Hippocampal formation (tissue), 2 donors: ENCODE results near the gene TPST1.
"Not testable (repeated sequence)": the region's sequence is repeated elsewhere in the genome, so short reads cannot be mapped to it uniquely, and the experiment has no call there.

Experiments used
- DNase-seq, 2 donors: peaks; one replicate each; lab custom pipeline; 2025; lab: John Stamatoyannopoulos, UW

The TPST1 gene

DNA sequence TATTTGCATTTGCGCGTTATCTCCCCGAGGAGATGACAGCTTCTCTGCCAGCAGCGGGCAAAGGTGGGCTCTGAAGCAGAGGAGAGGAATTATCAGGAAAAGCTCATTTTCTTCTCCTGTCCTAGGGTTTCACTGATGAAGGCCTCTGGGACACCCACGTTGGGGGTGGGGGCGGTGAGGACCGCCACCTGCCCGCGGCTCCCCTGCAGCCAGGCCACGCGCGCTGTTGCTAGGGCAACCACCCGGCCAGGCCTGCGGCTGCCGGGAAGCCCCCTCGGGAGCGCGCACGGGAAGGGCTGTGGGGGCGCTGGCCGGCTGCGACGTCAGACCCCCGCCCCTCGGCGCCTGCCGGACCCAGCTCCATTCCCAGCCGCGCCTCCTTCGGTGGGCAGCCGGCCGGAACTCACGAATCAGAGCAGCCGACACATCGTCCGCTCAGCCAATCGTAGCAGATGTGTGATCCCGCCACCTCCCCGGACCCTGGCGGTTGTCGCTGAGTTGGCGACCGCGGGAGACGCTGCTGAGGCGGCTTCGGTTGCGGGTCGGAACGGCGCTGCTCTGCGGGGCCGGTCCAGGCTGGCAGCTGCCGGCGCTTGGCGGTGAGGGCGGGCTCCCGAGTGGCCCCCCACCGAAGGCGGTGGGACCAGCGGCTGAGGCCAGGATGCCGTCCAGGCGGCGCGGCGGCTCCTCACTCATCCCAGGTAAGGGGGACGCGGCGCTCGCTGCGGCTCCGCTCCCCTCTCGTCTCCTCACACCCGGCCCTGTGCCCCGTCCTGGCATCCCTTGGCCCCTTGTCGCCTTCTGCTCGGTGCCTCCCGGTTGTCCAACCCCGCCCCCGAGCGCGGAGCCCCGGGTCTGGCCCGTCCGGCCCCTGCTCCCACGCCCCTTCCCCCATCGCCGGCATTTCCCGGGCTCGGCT is at the start of gene TPST1:
Gene TPST1, plus strand, starts transcription at position 513 of the 919 bp plus-strand sequence. CDS start 35,092 bp downstream, outside the sequence.
- DNase-seq: peak; percentile 91 to 93

DNA sequence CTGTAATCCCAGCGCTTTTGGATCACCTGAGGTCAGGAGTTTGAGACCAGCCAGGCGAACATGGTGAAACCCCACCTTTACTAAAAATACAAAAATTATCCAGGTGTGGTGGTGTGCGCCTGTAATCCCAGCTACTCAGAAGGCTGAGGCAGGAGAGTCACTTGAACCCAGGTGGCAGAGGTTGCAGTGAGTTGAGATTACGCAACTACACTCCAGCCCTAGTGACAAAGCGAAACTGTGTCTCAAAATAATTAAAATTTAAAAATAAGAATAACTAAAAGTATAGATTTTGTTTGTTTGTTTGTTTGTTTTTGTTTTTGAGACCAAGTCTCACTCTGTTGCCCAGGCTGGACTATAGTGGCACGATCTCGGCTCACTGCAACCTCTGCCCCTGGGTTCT is 49.1 kb upstream of the TPST1 start:
- not testable (repeated sequence) for DNase-seq

DNA sequence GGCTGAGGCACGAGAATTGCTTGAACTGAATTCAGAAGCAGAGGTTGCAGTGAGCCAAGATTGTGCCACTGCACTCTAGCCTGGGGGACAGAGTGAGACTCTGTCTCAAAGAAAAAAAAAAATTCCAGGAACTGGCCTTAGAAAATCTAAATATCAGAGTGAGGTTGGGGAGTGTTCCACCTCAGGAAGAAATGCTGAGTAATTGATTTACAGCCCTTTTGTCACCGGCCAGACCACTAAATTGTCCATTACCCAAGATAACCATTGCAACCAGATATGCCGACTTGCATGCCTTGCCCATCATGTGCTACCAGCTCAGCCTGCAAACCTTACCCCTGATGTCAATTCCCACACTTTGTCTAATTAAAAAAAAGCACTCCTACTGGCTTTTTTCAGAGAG is 48.1 kb upstream of the TPST1 start:
- DNase-seq: no peak

DNA sequence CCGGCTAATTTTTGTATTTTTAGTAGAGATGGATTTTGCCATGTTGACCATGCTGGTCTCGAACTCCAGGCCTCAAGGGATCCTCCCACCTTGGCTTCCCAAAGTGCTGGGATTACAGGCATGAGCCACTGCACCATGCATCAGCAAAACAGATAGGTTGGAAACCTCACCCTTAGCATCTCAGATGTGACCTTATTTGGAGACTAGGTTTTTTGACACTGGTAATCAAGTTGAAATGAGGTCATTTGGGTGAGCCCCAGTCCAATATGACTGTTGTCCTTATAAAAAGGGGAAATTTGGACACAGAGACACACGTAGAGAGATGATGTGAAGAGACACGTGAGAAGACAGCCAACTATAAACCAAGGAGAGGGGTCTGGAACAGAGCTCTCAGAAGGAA is 42.5 kb upstream of the TPST1 start:
- no peak for DNase-seq

DNA sequence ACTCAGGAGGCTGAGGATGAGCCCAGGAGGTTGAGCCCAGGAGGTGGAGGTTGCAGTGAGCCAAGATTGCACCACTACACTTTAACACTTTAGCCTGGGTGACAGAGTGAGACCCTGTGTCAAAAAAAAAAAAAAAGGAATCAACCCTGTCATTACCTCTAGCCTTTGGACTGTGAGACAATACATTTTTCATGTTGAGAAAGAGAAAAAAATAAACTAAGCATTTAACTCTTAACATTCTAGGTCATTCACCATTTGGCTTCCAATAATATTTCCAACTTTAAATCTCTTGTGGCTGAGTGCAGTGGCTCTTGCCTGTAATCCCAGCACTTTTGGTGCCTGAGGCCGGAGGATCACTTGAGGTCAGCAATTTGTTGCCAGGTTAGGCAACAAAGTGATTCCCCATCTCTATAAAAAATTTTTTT is 41.9 kb upstream of the TPST1 start:
- DNase-seq: no peak

DNA sequence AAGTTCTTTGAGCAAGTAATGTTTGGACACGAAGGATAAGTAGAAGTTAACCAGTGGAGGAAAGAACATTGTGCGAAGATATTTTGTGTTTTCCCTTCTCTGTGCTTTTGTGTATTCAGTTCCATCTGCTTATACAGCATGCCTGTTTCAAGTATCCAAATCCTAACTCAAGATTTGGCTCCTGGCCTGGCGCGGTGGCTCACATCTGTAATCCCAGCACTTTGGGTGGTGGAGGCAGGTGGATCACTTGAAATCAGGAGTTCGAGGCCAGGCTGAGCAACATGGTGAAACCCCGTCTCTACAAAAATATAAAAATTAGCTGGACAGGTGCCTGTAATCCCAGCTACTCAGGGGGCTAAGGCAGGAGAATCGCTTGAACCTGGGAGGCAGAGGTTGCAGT is 40.8 kb upstream of the TPST1 start:
- DNase-seq: no peak

DNA sequence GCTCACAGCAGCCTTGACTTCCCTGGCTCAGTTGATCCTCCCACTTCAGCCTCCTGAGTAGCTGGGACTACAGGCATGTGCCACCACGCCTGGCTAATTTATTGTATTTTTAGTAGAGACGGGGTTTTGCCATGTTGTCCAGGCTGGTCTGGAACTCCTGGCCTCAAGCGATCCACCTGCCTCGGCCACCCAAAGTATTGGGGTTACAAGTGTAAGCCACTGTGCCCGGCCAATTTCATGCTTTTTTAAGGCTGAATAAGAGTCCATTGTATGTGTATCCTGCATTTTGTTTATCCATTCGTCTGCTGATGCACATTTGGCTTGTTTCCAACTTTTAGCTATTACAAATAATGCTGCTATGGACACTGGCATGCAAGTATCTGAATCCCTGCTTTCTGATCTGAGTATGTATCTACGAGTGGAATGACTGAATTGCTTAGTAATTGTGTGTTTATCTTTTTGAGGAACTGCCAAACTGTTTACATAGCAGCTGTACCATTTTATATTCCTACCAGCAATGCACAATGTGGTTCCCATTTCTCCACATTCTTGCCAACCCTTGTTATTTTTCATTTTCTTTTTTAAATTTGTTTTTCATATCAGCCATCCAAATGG is 37.3 kb upstream of the TPST1 start:
- DNase-seq: no peak

DNA sequence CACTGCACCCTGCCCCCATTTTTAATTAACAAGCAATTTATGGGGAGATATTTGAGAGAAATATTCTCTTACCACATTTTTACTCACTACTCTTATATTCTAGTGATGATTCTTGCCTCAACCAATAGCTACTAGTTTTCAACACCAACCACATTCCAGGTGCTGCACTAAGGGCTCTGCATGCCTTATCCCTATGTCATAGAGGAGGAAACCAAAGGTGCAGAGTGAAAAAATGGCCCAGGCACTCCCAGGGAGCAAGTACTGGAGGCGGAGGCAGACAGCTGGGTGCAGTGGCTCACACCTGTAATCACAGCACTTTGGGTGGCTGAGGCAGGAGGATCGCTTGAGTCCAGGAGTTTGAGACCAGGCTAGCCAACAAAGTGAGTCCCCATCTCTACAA is 35.5 kb upstream of the TPST1 start:
- no peak for DNase-seq

DNA sequence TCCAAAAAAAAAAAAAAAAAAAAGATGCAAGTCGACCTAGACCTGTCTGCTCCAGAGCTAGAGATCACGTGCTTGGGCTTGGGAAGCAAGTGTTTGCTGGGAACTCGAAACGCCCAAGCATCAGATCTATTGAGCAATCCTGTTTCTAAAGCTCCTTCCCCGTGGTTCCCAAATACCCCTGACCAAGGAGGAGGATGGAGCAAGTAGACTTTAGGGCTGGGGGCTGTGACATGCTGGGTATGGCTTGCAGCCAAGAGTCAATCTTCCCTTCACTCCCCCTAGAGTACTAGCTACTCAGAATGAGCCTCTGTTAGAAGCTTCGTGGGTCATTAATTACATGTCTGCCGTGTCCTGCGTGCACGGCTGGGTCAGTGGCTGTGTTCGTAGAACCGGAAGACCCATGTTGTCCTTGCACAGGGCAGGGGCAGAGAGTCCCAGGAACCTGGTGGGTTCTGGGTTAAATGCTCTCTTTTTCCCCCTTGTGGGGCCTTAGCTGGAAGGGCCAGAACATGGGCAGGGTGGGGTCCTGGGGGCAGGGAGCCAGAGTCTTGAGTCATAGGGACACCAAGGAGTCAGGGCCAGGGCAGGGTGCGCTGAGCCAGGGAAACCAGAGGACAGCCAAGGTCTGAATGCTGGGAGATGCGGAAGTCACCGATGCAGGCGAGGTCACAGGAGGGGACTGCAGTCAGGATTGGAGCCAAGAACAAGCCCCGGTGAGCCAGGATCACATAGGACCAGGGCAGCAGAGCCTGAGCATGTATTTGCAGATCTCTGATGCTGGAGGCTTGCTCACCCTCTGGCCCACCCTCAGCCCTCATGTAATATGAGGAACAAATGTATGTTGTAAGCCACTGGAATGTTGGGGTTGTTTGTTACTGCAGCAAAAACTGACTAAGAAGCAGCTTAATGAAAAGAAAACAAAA is 34.6 kb upstream of the TPST1 start:
- DNase-seq: no peak

DNA sequence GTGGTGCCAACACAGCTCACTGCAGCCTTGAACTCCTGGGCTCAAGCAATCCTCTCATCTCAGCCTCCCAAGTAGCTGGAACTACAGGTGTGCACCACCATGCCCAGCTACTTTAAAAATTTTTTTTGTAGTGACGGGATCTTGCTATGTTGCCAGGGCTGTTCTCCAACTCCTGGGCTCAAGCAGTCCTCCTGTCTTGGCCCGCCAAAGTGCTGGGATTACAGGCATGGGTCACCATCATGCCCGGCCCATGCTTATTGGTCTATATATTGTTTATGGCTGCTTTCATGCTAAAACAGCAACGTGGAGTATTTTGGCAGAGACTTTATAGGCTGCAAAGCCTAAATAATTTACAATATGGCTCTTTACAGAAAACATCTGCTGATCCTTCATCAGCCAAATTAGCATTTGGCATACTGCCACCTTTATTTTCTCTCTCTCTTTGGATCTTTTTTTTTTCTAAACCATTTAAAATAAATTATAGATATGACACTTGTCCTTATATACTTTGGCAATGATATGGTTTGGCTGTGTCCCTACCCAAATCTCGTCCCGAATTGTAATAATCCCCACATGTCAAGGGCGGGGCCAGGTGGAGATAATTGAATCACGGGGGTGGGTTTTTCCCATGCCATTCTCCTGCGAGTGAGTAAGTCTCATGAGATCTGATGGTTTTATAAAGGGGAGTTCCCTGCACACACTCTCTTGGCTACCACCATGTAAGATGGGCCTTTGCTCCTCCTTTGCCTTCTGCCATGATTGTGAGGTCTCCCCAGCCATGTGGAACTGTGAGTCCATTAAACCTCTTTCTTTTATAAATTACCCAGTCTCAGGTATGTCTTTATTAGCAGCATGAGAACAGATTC is 32.4 kb upstream of the TPST1 start:
- not testable (repeated sequence) for DNase-seq

DNA sequence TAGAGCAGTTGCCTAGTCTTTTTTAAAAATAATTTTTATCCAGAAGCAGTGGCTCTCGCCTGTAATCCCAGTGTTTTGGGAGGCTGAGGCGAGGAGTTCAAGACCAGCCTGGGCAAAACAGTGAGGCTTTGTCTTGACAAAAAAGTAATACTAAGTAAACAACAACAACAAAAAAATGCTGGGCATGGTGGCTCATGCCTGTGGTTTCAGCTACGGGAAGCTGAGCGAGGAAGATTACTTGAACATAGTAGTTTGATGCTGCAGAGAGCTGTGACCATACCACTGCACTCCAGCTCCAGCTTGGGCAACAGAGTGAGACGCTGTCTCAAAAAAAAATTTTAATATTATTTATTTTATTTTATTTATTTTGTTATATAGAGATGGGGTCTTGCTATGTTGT is 31.3 kb upstream of the TPST1 start:
- DNase-seq: no peak

DNA sequence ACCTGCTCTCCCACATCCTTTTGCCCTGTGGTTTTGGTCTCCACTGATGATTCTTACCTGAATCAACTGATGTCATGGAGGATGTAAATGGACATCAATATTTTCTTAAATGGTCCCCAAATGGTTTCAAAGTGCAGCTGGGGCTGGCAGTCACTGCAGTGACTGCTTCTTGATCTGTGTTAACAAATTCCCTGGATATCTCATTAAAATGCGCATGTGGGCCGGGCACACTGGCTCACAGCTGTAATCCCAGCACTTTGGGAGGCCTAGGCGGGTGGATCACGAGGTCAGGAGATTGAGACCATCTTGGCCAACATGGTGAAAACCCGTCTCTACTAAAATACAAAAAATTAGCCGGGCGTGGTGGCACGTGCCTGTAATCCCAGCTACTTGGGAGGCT is 30.1 kb upstream of the TPST1 start:
- not testable (repeated sequence) for DNase-seq

DNA sequence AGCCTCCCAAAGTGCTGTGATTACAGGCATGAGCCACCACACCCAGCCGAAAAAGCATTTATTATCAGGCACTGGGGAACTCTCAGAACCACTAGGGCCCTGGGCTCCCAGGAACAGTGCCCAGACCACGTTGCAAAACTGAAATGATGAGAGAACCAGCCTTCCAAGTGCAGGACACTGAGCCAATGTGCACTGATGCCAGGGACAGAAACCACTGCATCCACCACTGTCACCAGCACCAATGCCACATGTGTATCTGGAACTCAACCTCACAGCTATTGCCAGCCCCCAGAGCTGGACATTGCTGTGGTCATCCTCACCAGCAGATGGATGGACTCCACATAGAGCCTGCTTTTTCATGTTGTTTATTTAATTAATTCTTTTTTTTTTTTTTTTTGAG is 28.2 kb upstream of the TPST1 start:
- no peak for DNase-seq

DNA sequence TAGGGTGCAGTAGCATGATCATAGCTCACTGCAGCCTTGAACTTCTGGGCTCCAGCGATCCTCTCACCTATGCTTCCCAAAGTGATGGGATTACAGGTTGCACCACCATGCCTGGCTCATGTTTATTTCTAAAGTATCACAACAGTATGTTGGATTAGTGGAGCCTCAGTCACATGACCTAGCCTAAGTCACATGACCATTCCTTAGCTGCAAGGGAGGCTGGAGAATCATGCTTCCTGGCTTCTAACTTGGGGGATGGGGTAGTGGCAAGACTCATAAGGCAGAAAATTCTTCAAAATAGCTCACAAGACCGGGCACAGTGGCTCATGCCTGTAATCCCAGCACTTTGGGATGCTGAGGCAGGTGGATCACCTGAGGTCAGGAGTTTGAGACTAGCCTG is 26.9 kb upstream of the TPST1 start:
- DNase-seq: no peak

DNA sequence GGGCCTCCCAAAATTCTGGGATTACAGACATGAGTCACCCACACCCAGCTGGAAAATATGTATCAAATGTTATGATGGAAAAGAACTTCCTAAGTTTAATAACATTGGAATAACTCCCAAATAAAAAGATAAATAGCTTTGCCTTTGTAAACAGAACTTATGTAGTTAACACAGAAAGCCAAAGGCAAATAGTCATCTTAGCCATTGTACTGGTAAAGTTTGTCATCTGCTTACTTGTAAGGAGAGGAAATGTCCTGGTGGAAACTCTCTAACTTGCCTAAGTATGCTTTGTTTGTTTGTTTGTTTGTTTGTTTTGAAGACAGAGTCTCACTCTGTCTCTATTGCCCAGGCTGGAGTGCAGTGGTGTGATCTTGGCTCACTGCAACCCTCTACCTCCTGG is 23.8 kb upstream of the TPST1 start:
- DNase-seq: no peak

DNA sequence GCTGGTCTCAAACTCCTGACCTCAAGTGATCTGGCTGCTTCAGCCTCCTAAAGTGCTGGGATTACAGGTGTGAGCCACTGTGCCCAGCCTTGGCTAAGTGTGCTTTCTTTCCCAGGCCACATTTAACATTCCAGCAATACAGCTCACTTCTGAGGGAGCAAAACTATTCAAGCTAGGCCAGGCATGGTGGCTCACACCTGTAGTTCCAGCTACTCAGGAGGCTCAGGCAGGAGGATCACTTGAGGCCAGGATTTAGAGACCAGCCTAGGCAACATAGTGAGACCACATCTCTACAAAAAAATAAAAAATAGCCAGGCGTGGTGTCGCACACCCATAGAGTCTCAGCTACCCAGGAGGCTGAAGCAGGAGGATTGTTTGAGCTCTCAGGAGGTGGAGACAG is 23.3 kb upstream of the TPST1 start:
- DNase-seq: no peak

DNA sequence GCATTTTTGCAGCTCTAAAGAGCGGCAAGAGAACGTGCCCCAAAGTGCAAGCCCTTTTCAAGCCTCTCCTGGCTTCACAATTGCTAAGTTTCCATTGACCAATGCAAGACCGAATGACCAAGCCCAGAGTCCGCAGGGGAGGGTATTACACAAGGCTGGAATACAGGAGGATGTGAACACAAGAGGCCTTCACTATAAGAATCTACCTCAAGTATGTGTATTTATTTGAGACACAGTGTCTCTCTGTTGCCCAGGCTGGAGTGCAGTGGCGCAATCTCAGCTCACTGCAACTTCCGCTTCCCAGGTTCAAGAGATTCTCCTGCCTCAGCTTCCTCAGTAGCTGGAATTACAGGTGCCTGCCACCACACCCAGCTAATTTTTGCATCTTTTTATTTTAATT is 22.2 kb upstream of the TPST1 start:
- no peak for DNase-seq

DNA sequence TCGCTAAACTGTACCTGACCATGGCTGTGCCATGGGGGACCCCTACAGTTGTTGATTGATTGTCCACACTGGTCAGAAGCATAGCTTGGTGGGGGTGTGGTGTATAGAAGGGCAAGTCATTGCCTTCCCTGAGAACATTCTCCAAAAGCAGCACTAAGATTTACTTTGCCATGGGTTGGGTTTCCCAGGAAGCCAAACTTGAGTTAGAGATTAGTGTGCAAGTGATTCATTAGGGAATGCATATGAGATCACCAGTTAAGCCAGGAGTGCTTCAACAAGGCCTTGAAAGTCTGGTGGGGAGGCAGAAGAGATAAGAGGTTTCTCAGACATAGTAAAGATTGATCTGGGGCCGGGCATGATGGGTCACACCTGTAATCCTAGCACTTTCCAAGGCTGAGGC is 21.4 kb upstream of the TPST1 start:
- no peak for DNase-seq

DNA sequence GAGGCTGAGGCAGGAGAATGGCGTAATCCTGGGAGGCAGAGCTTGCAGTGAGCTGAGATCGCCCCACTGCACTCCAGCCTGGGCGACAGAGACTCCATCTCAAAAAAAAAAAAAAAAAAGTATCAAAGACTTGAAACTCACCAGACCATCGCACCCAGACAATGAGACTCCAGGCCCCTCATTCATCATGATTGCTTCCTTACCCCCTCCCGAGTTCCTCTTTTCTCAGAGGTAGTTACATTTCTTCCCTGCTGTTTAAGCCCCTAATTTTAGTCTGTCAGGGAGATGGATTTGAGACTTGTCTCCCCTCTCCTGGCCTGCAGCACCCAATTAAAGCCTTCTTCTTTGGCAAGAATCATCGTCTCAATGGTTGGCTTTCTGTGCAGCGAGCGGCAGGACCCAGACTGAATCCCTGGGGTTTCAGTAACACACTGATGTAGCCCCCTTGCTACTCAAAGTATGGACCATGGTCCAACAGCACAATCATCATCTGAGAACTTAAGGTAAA is 19.4 kb upstream of the TPST1 start:
- no peak for DNase-seq

DNA sequence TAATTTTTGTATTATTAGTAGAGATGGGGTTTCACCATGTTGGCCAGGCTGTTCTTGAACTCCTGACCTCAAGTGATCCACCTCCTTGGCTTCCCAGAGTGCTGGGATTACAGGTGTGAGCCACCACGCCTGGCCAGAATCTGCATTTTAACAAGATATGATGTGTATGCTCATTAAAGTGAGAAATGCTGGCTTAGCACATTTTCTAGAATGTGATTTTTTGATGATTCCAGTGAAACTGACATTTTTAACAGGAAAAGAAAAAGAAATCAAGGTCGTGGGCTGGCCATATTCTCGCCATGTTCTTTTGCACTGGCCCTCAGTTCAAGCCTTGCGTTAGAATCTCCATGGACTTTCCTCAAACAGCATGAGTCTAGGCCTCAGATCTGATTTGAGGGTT is 18.1 kb upstream of the TPST1 start:
- DNase-seq: no peak

DNA sequence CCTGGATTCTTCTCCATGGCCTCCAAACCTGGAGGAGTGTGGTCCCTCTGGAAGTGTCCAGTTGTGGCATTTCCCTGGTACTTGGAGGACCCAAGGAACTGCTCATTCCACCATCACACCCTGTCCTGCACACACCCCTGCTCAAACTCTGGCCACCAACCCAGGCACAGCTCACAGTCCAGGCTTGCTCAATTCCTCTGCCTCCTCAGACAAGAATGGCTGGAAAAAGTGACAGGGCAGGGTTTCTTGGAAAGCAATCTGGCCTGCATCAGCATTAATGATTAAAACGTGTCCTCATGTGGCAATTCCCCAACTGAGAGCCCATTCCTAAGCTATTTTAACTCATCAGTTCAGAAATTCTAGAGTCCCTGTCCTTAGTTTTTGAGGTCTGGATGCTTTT is 17.2 kb upstream of the TPST1 start:
- DNase-seq: no peak
